Body of pancreas (tissue), 4 donors: ENCODE data around the gene MYO6.
"Not testable (repeated sequence)": the region's sequence is repeated elsewhere in the genome, so short reads cannot be mapped to it uniquely, and the experiment has no call there.

Experiments
- CTCF ChIP-seq, 7 experiments: fragments of 450-650 bp in 4 of 7; fragments of 200-600 bp in 3 of 7; sonication (generic) in 3 of 7; IDR thresholded peaks; one replicate each; pipeline ENCODE4 v1.5.1; 2016 to 2019; ENCODE audit warnings: antibody characterized with exemption in 7 of 7
- POLR2A ChIP-seq, 3 donors: fragments of 450-650 bp; IDR thresholded peaks; one replicate each; pipeline ENCODE4 v1.6.1; 2016; ENCODE audit warnings: antibody characterized with exemption in 3 of 3, mild to moderate bottlenecking in 2 of 3

GRCh38 chr6:75708334-75708733 is 40.7 kb upstream of the MYO6 start:
- TF ChIP-seq CTCF, POLR2A (IDR thresholded peaks at IDR 0.05): not testable (repeated sequence)
